ENCODE results near the gene ACOXL.
"Not testable (repeated sequence)": the region's sequence is repeated elsewhere in the genome, so short reads cannot be mapped to it uniquely, and the experiment has no call there.

The ACOXL gene

DNA sequence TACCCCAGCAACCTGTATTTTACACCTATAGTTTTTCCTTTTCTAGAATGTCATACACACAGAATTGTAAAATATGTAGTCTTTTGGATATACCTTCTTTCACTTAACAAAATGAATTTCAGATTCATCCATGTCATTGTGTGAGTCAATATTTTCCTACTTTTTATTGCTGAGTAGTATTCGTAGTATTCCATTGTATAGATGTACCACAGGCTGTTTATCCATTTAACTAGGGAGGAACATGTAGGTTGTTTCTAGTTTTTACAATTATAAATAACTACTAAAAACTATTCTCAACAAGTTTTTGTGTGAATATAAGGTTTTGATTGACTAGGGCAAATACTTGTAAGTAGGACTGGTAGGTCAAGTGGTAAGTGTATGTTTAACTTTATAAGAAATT, 187.4 kb downstream of the ACOXL start:
- DNase-seq: no peak

DNA sequence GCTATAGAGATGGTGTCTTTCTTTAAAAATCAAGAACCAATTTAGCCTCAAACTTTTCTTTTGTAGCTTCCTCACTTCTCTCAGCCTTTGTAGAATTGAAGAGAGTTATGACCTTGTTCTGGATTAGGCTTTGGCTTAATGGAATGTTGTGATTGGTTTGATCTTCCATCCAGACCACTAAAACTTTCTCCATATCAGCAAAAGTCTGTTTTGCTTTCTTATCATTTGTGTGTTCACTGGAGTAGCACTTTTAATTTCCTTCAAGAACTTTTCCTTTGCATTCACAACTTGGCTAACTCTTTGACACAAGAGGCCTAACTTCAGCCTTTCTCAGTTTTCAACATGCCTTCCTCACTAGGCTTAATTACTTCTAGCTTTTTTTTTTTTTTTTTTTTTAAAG, 193.1 kb downstream of the ACOXL start:
- intact Hi-C loops (cut with DNase I): no loop called here
- DNase-seq: no peak

More for the DNA sequence above, 187.4 kb downstream of the ACOXL start:
- intact Hi-C loops (cut with DNase I): no loop called here

DNA sequence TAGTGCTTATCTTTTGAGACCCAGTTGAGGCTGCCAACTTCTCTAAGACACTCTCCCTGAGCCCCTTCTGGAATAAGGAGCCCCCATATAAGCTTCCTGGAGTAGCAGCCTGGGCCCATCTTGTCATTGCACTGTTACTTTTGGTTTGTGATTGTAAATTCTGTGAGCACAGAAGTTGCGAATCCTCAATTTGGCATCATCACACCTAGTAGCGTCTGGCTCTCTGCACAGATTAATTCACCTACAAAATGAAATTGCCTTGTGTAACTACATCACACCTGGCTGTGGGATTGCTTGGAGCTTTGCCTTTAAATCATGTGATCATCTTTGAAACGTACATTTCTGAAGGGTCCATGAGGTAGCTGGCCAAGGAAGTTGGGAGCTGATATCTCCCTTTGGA, 195.2 kb downstream of the ACOXL start:
- no peak for DNase-seq
- intact Hi-C loops (cut with DNase I): no loop called here

DNA sequence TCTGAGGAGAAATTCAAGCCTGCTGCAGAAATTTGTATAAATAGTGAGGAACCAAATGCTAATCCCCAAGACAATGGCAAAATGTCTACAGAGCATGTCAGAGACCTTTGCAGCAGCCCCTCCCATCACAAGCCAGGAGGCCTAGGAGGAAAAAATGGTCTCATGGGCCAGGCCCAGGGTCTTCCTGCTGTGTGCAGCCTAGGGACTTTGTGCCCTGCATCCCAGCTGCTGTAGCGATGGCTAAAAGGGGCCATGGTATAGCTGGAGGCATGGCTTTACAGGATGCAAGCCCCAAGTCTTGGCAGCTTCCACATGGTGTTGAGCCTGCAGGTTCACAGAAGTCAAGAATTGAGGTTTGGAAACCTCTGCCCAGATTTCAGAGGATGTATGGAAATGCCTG, 197.2 kb downstream of the ACOXL start:
- DNase-seq: no peak
- intact Hi-C loops (cut with DNase I): no loop called here

DNA sequence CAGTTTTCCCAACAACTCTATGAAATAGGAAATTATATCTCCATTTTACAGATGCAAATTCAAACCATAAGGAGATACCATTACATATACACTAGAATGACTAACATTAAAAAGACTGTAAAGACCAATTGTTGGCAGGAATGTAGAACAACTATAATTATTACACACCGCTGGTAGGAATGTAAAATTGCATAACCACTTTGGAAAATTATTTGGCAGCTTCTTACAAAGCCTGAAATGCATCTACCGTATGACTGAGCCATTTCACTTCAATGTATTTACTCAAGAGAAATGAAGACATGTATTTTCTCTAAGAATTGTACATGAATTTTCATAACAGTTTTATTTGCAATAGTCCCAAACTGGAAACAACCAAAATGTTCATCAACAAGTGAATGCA, 199.3 kb downstream of the ACOXL start:
- intact Hi-C loops (cut with DNase I): no loop called here
- no peak for DNase-seq

DNA sequence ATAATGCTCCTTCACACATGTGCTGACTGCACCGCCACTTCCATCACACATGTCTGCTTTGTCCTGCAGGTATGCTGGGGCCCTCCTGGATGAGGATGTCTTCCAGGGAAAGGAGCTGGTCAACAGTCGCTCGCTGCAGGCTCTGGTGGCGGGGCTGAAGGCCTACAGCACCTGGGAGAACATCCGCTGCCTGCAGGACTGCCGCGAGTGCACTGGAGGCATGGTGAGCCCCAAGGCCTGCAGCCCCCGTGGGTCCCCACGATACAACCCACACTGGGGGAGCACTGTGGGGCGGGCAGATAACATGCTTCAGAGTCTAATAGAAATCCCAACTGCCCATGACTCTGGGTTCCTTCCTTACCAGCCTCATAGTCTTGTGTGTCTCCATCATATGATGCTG, 201.0 kb downstream of the ACOXL start:
- DNase-seq: no peak

DNA sequence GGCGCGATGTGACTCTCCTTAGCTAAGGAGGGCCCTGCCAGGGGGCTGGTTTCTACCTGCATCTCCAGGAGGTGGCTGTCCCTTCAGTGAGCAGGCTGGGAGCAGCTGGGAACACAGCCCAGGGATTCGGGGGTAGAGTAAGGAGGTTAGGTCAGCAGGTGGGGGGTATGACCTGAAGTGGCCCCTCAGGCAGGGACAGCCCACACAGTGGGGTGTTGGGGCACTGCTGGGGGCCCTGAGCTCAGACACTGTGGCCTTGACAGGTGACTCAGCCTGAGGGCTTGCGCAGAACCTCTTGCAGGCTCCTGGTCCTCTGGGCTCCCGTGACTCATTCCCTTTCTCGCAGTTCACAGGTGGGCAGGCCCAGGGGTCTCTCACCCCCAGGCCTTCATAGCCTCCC, 202.6 kb downstream of the ACOXL start:
- intact Hi-C loops (cut with DNase I): no loop called here
- DNase-seq: no peak

More for the DNA sequence above, 201.0 kb downstream of the ACOXL start:
- intact Hi-C loops (cut with DNase I): no loop called here

DNA sequence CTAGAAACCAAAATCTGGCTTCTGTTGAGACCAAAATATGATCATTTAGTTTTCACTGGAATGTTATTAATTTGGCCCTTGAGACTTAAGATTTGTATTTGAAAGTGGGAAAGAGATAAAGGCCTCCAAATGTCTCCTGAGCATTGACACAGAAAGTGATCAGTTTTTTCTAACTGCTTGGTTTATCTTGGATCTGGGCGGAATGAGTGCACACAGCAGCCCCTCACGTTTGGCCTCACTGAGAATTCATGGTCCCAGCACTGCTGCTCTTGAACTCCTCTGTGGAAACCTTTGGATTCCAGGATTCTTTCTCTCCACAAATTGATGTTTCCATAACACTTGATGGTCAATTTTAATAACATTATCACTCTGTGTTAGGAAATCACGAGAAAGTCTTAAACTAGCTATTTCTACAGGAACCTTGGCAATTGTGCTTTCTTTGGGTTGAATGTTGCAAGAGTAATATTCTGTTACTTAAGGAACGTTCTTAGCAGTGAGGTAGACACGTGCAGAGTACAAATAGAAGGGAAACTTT, 208.1 kb downstream of the ACOXL start:
- no peak for DNase-seq
- intact Hi-C loops (cut with DNase I): no loop called here

DNA sequence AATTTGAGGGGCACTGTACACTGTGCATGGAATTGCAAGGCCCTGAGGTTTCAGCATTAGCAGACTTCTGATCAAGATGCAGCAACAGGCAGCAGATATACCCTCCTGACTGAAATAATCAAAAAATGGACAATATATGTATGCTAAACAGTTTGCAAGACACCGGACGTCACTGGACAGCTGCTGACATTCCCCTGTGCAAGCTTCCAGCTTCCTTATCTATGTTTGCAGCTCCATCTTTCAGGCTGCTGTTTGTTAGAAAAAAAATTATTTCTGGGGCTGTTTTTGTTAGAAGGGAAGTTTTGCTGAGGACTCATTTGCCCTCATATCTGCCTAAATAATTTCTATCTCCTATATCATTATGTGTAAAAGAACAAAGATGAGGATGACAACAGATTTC, 208.9 kb downstream of the ACOXL start:
- DNase-seq: no peak
- intact Hi-C loops (cut with DNase I): no loop called here

DNA sequence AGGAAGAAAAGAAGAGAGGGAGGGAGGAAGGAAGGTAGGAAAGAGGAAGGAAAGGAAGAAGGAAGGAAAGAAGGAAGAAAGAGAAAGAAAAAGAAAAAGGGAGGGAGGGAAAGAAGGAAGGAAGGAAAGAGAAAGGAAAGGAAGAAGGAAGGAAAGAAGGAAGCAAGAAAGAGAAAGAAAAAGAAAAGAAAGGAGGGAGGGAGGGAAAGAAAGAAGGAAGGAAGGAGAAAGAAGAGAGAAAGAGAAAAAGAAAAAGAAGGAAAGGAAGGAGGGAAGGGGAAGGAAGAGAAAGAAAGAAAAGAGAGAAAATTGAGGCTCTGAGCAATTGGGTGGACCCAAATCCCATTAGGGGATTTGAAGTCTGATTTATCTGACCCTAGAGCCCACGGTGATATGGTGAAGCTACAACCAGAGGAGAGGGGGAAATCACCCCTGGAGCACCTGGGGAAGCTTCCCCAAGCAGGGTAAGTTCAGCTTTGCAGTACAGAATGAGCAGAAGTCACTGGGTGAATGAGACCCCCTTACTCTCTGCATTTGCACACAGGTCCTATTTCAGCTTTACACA, 210.8 kb downstream of the ACOXL start:
- DNase-seq: no peak
- intact Hi-C loops (cut with DNase I): no loop called here

DNA sequence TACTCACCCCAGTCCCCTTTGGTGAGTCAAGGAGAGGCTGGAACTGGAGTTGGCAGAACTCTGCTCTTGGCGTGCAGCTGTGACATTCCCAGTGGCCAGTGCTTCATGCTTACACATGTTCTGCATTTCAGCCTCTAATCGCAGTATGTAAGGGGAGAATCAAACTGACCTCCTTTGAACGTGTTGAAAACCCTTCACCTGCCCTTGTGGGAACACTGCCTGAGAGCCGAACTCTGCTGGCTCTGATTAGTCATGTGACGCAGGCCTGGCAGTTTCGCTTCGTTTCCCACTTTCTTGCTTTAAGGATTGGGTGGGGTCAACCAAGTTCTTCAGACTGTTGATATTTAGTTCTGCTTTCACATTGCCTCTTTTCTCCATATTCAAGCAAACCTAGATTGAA, 214.5 kb downstream of the ACOXL start:
- intact Hi-C loops (cut with DNase I): no loop called here
- peak in 1 of 42 donors; percentile 21 for DNase-seq

DNA sequence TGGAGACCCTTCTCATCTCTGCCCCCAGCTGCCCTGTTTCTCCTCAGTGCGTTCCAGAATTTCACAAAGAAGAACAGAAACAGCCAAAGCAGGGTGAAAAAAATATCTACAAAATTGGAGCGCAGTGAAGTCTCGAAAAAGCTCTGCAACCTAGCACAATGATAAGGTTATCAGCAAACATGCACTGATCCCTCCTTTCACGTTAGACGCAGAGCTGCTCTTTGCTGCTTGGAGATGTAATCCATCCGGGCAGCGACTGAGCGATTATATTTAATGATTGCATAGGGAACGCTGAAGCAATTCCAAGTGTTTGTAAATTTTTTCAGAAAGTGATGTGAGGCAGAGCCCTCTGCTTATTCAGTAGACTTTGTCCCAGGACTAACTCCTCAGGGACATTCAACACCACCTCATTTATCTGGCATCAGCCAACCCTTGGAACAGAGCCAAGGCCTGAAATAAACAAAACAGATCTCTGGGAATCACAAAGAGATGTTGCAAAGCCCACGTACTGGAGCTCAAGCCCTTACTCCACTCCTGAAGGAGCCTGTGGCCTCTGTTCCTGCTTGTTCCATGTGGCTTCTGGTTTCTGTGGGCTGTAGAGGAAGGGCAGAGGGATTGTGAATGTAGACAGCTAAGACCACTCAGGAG, 215.8 kb downstream of the ACOXL start:
- no peak for DNase-seq
- intact Hi-C loops (cut with DNase I): no loop called here

DNA sequence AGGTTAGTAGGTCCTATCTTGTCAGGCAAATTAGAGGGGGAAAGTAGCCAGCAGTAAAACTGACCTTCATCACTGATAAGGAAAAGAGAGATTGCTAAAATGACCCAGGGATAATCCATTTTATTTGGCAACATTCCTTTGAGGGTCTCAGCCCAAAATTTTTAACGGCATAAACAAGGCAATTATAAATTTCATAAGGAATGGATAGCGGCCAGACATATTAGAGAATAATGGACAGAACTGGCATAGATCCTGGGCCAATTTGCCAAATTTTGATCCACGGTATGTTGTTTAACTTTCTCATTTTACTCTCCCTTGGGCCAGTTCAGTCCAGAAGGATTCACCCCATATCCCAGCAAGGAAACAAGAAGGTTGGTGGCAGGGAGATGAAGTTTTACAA, 217.9 kb downstream of the ACOXL start:
- no peak for DNase-seq
- intact Hi-C loops (cut with DNase I): no loop called here

DNA sequence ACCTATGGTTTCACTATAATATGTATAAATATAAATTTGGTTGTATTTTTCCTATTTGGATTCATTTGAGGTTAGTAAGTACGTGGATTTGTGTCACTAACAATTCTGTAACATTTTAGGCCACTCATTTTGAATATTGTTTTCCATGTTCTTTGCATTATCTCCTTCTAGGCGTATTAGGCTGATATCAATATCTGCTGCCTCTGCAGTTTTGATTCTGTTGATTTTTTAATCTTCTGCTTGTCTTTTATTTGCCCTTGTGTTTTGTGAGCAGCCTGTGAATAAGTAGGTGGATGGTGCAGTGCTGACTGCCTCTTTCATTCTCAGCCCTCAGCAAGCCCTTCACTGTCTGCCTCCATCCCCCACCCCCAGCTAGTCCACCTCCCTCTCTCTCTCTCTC, 222.7 kb downstream of the ACOXL start:
- intact Hi-C loops (cut with DNase I): no loop called here
- DNase-seq: no peak

DNA sequence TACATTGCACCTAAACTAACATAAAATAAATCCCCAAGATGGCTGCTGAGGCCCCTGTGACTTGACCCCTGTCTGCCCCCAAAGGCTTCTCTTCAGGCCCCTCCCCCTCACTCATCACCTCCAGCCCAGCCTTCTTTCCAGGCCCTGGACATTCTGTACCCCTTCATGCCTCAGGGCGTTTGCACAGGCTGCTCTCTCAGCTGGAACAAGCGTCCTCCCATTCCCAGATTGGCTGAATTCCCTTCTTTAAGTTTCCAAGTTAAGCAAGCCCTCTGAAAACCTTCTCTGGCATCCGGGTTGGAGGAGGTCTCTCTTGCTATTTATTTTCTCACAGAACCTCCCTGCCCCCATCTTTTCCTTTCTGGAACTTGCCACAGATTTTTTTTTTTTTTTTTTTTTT, 223.2 kb downstream of the ACOXL start:
- intact Hi-C loops (cut with DNase I): no loop called here
- DNase-seq: no peak

DNA sequence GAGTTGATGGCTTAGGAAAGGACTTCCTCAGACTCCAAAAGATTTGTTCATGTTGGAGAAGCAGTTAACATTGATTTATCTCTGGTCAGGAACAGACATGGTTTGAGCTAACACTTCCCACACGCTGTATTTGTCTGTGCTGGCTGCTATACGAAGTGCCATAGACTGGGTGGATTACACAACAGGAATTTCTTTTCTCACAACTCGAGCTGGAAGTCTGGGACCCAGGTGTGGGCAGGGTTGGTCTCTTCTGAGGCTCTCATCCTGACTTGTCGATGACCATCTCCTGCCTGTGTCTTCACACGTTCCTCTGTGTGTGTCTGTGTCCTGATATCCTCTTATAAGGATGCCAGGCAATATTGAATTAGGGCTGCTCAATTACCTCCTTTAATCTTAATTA, 224.9 kb downstream of the ACOXL start:
- DNase-seq: no peak
- intact Hi-C loops (cut with DNase I): no loop called here

DNA sequence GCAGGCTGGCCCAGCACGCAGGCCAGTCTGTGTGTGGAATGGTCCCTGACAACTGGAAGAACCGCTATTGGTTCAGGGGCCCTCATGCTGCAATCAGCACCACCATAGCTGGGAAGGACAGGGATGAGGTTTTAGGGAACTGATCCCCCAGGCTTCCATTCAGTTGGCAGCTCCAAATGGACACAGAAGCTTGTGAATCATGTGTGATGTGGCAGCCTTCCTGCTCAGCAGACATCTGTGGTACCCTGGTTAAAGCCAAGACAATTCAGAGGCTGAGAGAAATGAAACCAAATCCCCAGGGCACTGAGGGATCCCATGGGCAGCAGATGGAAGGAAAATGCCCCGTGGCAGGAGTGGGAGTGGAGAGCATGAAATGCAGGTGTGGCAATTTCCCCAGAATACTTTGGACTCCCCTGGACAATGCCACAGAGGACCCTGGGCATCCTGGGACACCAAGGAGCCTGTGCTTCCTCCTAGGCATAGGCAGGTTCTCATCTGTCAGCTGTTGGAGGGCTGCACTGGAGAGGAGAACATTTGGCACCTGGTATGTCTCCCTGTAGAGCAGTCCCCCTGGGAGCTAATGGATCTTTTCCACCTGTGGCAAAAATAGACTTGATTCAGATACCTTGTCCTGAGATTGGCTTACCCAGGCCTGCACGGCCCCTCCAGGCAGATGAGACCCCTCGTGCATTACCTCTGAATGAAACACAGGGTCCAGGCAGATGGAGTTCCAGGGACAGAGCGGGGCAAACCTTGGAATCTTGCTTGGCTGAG, 226.2 kb downstream of the ACOXL start:
- intact Hi-C loops (cut with DNase I): no loop called here
- DNase-seq: no peak

DNA sequence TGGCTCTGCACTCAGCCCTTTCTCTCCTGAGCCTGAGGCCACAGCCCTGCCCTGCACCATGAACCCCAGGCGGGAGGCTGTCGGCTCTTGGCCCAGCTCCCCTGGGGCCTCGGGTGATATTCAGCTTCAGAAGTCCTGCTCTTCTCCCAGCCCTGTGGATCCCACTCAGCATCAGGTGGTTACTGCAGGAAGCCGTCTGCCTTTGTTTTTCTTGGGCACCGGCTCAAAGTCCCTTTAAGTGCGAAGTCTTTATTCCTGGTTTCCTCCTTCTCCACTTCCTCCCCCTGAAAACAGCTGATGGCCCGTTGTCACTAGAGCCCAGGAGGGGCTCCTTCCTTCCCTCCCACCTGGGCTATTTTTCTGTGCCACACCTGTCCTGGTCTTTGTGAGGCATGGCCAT, 226.8 kb downstream of the ACOXL start:
- DNase-seq: no peak
- intact Hi-C loops (cut with DNase I): no loop called here

DNA sequence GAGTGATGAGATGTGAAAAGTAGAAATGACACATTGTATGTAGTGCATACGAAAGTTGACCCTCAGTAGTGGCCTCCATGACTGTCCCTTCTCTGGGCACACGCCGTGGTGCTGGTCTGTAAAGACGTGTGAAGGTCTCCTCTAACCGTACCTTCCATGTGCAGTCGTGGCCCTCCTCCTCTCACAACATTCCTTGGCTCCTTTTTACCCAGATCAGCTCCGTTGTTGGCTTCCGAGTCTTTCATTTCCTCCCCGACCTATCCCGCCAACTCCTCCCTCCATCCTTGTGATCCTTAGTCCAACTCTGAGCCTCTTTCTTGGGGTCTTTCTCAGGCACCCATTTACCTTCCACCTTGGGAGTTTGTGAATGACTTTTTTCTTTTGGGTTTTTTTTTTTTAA, 227.9 kb downstream of the ACOXL start:
- intact Hi-C loops (cut with DNase I): no loop called here
- no peak for DNase-seq

DNA sequence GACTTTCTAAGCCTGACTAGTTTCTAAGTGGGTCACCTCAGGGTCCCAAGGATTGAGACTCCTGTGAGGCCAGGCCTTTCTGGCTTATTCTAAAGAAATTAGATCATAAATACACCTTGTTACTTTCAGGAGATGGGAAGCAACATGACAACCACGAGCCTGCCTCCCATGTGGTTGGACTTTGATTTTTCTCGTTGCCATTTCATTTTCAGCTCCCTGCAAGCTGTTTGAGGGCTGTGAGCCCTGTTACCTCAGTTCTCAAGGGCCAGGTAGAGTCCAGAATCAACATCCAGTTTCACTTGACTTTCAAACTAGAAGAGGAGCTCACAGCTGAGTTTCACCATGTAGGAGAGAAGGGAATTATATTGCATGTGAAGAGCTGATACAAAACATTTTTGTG, 228.6 kb downstream of the ACOXL start:
- intact Hi-C loops (cut with DNase I): no loop called here
- no peak for DNase-seq

DNA sequence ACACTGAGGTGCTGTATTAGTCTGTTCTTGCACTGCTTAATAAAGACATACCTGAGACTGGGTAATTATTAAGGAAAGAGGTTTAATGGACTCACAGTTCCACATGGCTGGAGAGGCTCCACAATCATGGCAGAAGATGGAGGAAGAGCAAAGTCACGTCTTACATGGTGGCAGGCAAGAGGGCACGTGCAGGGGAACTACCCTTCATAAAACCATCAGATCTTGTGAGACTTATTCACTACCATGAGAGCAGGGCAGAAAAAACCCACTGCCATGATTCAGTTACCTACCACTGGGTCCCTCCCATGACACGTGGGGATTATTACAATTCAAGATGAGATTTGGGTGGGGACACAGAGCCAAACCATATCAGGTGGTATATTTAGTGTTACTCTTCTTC, 229.3 kb downstream of the ACOXL start:
- intact Hi-C loops (cut with DNase I); DNase-seq: not testable (repeated sequence)
